BLaER1 treated with 17β-estradiol and CSF1 and Interleukin-3, amounts not matched to agents 10 nM and 100 nM (cell line): ENCODE measurements around the gene HSPA1L.
"Not testable (repeated sequence)": the region's sequence is repeated elsewhere in the genome, so short reads cannot be mapped to it uniquely, and the experiment has no call there.

Experiments
- H3K27ac ChIP-seq, 11 experiments: shearing (Covaris generic); formaldehyde crosslinking; 2 replicates each; pipeline ENCODE4 v1.8.1; 2022
- H3K27me3 ChIP-seq, 11 experiments: shearing (Covaris generic); formaldehyde crosslinking; 2 replicates each; pipeline ENCODE4 v1.8.1; 2022
- H3K36me3 ChIP-seq, 11 experiments: shearing (Covaris generic); formaldehyde crosslinking; 2 replicates each; pipeline ENCODE4 v1.8.1; 2022
- H3K4me1 ChIP-seq, 10 experiments: shearing (Covaris generic); formaldehyde crosslinking; 2 replicates each; pipeline ENCODE4 v1.8.1; 2022
- H3K4me2 ChIP-seq, 11 experiments: shearing (Covaris generic); formaldehyde crosslinking; 2 replicates each; pipeline ENCODE4 v1.8.1; 2022
- H3K4me3 ChIP-seq, 10 experiments: shearing (Covaris generic); formaldehyde crosslinking; 2 replicates each; pipeline ENCODE4 v1.8.1; 2022
- H3K9ac ChIP-seq, 11 experiments: shearing (Covaris generic); formaldehyde crosslinking; 2 replicates each; pipeline ENCODE4 v1.8.1; 2022
- H3K9me3 ChIP-seq, 11 experiments: shearing (Covaris generic); formaldehyde crosslinking; replicated peaks in 1 of 11; 2 replicates each; pipeline ENCODE4 v1.8.1; 2022
- H4K20me1 ChIP-seq, 11 experiments: shearing (Covaris generic); formaldehyde crosslinking; 2 replicates each; pipeline ENCODE4 v1.8.1; 2022
- Cebpa-rat ChIP-seq, 11 experiments: shearing (Covaris generic); IDR thresholded peaks; 2 replicates each; pipeline ENCODE4 v1.8.1; 2022

HSPA1L gene

DNA sequence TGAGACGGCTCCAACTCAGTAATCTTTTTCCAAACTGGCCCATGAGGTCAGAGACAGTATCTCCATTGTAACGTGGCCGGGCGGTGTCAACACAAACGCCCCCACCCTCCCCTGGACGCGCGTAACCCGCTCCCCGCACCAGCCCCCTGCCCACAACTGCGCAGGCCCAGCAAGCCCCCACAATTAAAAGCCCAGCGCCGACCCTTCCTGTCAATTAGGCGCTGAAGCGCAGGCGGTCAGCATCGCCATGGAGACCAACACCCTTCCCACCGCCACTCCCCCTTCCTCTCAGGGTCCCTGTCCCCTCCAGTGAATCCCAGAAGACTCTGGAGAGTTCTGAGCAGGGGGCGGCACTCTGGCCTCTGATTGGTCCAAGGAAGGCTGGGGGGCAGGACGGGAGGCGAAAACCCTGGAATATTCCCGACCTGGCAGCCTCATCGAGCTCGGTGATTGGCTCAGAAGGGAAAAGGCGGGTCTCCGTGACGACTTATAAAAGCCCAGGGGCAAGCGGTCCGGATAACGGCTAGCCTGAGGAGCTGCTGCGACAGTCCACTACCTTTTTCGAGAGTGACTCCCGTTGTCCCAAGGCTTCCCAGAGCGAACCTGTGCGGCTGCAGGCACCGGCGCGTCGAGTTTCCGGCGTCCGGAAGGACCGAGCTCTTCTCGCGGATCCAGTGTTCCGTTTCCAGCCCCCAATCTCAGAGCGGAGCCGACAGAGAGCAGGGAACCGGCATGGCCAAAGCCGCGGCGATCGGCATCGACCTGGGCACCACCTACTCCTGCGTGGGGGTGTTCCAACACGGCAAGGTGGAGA, at the start of gene HSPA1L, which contains the start of gene HSPA1A:
HSPA1L (minus strand) TSS at position 259 of the 814 bp plus-strand sequence. CDS start 3,311 bp downstream, outside the sequence.
HSPA1A (plus strand) TSS at position 519 of the 814 bp plus-strand sequence; CDS start at position 733, 214 bp downstream.
- Histone ChIP-seq H3K27ac (peak within 1 kb of the TSS; percentile 53 to 75 (median 71)), H3K9ac (peak within 1 kb of the TSS; percentile 54 to 78 (median 72)), H3K27me3 (peaks cover 0 to 37% (median 30%) of the 10 kb centered on the region in 11 experiments; a peak in 19 of 22 replicates), H3K9me3 (peaks cover 0 to 6% (median 0%) of the 10 kb centered on the region in 11 experiments; a peak in 2 of 22 replicates), H3K4me3 (peak within 1 kb of the TSS; percentile 50 to 67 (median 58)), H4K20me1 (peaks cover 0 to 7% (median 0%) of the 10 kb centered on the region in 11 experiments; a peak in 1 of 22 replicates), H3K36me3 (peaks cover 0 to 6% (median 0%) of the 10 kb centered on the region in 11 experiments; a peak in 1 of 22 replicates), H3K4me2 (peak within 1 kb of the TSS; percentile 76 to 95 (median 89)), H3K4me1 (peaks cover 36 to 59% (median 52%) of the 10 kb centered on the region in 10 experiments)
- no peak for TF ChIP-seq Cebpa-rat (IDR thresholded peaks at IDR 0.05)

- Histone ChIP-seq H3K36me3 (peaks cover 4 to 16% (median 13%) of the 10 kb centered on the region in 11 experiments; a peak in 20 of 22 replicates), H3K4me3 (peak overlapping the region in 7 of 10 experiments; percentile 61 to 86 (median 78); a peak in 11 of 20 replicates), H3K9ac (peak overlapping the region in 9 of 11 experiments; percentile 72 to 84 (median 79); a peak in 15 of 22 replicates), H3K27ac (peak overlapping the region in 4 of 11 experiments; percentile 73 to 80 (median 78); a peak in 7 of 22 replicates), H4K20me1 (peaks cover 0 to 12% (median 4%) of the 10 kb centered on the region in 11 experiments; a peak in 5 of 22 replicates), H3K4me2 (peak overlapping the region; percentile 77 to 97 (median 92)), H3K27me3 (no peaks in the 10 kb centered on the region), H3K9me3 (no peaks in the 10 kb centered on the region), H3K4me1 (peaks cover 26 to 52% (median 47%) of the 10 kb centered on the region in 10 experiments)
- TF ChIP-seq Cebpa-rat (IDR thresholded peaks at IDR 0.05): no peak
Measured at GRCh38 chr6:31864818-31865204, 49.7 kb upstream of the HSPA1L start.

DNA sequence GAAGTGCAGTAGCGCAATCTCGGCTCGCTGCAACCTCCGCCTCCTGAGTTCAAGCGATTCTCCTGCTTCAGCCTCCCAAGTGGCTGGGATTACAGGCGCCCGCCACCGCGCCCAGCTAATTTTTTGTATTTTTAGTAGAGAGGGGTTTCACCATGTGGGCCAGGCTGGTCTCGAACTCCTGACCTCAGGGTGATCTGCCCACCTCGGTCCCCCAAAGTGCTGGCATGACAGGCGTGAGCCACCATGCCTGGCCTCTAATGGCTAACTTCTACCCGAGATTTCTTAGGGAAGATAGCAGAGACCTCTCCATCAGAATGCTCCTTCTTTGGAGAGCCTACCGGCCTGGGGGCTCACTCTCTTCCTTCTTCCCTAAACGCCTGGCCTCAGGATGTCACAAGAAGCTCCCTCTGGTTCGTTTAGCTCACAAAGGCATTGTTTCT, 49.1 kb upstream of the HSPA1L start:
- Histone ChIP-seq H3K36me3 (peaks cover 11 to 22% (median 20%) of the 10 kb centered on the region in 11 experiments; a peak in 20 of 22 replicates), H3K4me1 (peaks cover 31 to 49% (median 43%) of the 10 kb centered on the region in 10 experiments), H3K9ac (peak overlapping the region; percentile 72 to 84 (median 79)), H3K4me3 (peak overlapping the region; percentile 56 to 100 (median 78)), H4K20me1 (peaks cover 0 to 19% (median 5%) of the 10 kb centered on the region in 11 experiments; a peak in 5 of 22 replicates), H3K27ac (peak overlapping the region in 10 of 11 experiments; percentile 67 to 83 (median 77); a peak in 21 of 22 replicates), H3K4me2 (peak overlapping the region; percentile 77 to 97 (median 92))
- not testable (repeated sequence) for H3K9me3 ChIP-seq, H3K27me3 ChIP-seq

DNA sequence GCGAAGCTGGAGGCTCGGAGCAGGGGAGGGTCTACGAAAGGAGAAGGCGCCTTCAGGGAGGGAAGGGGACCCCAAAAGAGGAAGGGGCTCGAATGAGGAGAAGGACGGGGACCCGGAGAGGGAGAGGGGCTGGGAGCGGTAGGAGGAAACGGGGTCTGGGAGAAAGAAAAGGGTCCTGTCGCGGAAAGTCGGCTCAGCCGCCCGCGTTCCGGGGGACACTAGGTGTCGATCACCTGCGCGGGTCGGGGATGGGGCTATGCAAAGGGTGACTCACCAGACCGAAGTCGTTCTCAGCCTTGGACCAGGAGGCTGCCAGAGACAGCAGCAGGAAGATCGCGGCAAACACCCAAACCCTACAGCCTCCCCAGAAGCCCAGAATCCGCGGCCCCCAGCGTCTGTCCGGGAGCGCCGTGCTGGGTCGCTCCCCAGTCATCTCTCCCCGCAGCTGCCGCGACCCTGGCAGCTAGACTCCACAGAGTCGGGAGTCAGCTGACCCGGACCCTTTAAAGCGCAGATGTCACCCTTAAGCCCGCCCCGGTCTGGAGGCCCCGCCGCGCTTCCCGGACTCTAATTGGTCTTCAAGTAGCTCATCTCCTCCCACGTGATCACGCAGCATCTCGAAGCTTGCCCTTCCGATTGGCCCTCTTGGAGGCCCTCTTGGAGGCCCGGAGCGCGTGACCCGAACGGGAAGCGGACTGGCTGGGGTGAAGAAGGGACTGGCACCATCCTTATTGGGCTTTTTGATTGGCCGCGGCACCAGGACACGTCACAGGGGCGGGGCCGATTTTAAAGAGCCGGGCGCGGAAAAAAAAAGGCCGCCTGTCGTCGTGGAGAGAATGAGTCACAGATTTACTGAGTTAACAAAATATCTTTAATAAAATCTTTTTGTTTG, 47.5 kb upstream of the HSPA1L start, which contains the start of gene NEU1:
NEU1 (minus strand) TSS at position 478 of the 892 bp plus-strand sequence; CDS start at position 433, 45 bp downstream.
- Histone ChIP-seq H3K4me2 (peak within 1 kb of the TSS; percentile 93 to 100 (median 98)), H4K20me1 (peaks cover 0 to 20% (median 5%) of the 10 kb centered on the region in 11 experiments; a peak in 5 of 22 replicates), H3K27me3 (no peaks in the 10 kb centered on the region), H3K4me1 (peaks cover 34 to 49% (median 37%) of the 10 kb centered on the region in 10 experiments), H3K9me3 (no peaks in the 10 kb centered on the region), H3K27ac (peak within 1 kb of the TSS; percentile 67 to 93 (median 77)), H3K4me3 (peak within 1 kb of the TSS; percentile 69 to 100 (median 82)), H3K9ac (peak within 1 kb of the TSS; percentile 77 to 97 (median 85)), H3K36me3 (peaks cover 25 to 38% (median 34%) of the 10 kb centered on the region in 11 experiments; a peak in 20 of 22 replicates)
- TF ChIP-seq Cebpa-rat (IDR thresholded peaks at IDR 0.05): no peak

- no peak for TF ChIP-seq Cebpa-rat (IDR thresholded peaks at IDR 0.05)
- Histone ChIP-seq H3K4me1 (peaks cover 34 to 49% (median 37%) of the 10 kb centered on the region in 10 experiments), H3K36me3 (peaks cover 27 to 44% (median 40%) of the 10 kb centered on the region in 11 experiments; a peak in 20 of 22 replicates), H3K27ac (peak overlapping the region; percentile 25 to 93 (median 75); a peak in 20 of 22 replicates), H3K4me2 (peak overlapping the region; percentile 93 to 100 (median 98)), H3K27me3 (no peaks in the 10 kb centered on the region), H3K9ac (peak overlapping the region; percentile 77 to 97 (median 85)), H4K20me1 (peaks cover 0 to 20% (median 5%) of the 10 kb centered on the region in 11 experiments; a peak in 5 of 22 replicates), H3K9me3 (no peaks in the 10 kb centered on the region), H3K4me3 (peak overlapping the region; percentile 69 to 100 (median 82))
Measured at GRCh38 chr6:31861919-31862343, 46.8 kb upstream of the HSPA1L start.

DNA sequence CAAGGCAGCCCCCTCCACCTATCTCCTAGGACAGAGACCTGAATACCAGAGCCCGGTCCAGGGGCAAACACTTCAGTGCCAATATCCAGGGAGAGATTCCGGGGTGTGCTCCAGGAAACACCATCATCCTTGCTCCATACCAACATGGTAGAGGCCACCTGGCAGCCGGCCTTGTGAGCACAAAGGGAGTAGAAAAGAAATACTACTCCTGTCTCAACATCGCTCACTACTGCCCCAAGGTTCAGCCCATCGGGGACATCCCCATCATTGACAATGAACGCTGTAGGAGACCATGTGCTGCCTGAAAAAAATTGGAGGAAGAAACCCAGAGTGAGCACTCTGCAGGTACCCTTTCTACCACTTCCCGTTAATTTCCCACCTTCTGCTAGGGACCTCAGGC, 46.1 kb upstream of the HSPA1L start:
- no peak overlapping the region for H3K27ac ChIP-seq
- H3K4me1 ChIP-seq: peaks cover 34 to 49% (median 37%) of the 10 kb centered on the region in 10 experiments
- peak overlapping the region in 2 of 11 experiments; percentile 94 to 97; a peak in 3 of 22 replicates for H3K9ac ChIP-seq
- H3K4me2 ChIP-seq: peak overlapping the region in 9 of 11 experiments; percentile 95 to 100 (median 98); a peak in 13 of 22 replicates
- no peaks in the 10 kb centered on the region for H3K27me3 ChIP-seq
- peak overlapping the region in 3 of 10 experiments; percentile 81 to 100 (median 90); a peak in 4 of 20 replicates for H3K4me3 ChIP-seq
- peaks cover 27 to 52% (median 40%) of the 10 kb centered on the region in 11 experiments; a peak in 20 of 22 replicates for H3K36me3 ChIP-seq
- H4K20me1 ChIP-seq: peaks cover 0 to 20% (median 5%) of the 10 kb centered on the region in 11 experiments; a peak in 5 of 22 replicates
- TF ChIP-seq Cebpa-rat (IDR thresholded peaks at IDR 0.05): no peak
- no peaks in the 10 kb centered on the region for H3K9me3 ChIP-seq

GRCh38 chr6:31860349-31860748, 45.3 kb upstream of the HSPA1L start:
- TF ChIP-seq Cebpa-rat (IDR thresholded peaks at IDR 0.05): no peak
- no peak overlapping the region for H3K27ac ChIP-seq
- no peaks in the 10 kb centered on the region for H3K27me3 ChIP-seq
- H3K4me1 ChIP-seq: peaks cover 29 to 44% (median 31%) of the 10 kb centered on the region in 10 experiments
- no peak overlapping the region; a peak in 1 of 22 replicates for H3K4me2 ChIP-seq
- peak overlapping the region in 1 of 11 experiments; percentile 10; a peak in 1 of 22 replicates for H3K9ac ChIP-seq
- H3K4me3 ChIP-seq: no peak overlapping the region
- peaks cover 27 to 60% (median 41%) of the 10 kb centered on the region in 11 experiments; a peak in 20 of 22 replicates for H3K36me3 ChIP-seq
- peaks cover 0 to 20% (median 5%) of the 10 kb centered on the region in 11 experiments; a peak in 5 of 22 replicates for H4K20me1 ChIP-seq
- peaks cover 0 to 6% (median 3%) of the 10 kb centered on the region in 11 experiments; a peak in 14 of 22 replicates for H3K9me3 ChIP-seq
